22Rv1 (cell line): ENCODE measurements around the gene TNFRSF1A.

Experiments used
- H3K27ac ChIP-seq: fragments of 450-650 bp; 2 replicates; pipeline ENCODE4 v1.5.1; 2017
- CTCF ChIP-seq: fragments of 450-650 bp; IDR thresholded peaks from 2 replicates; pipeline ENCODE4 v1.5.1; 2017; ENCODE audit warnings: mild to moderate bottlenecking
- ZFX ChIP-seq: fragments of 450-650 bp; IDR thresholded peaks from 2 replicates; pipeline ENCODE4 v1.6.1; 2017; ENCODE audit warnings: antibody characterized with exemption, borderline replicate concordance

Gene TNFRSF1A

GRCh38 chr12:6355491-6356373 lies 13.9 kb upstream of the TNFRSF1A start:
- no peak for TF ChIP-seq ZFX
- peak; percentile 61 for TF ChIP-seq CTCF

DNA sequence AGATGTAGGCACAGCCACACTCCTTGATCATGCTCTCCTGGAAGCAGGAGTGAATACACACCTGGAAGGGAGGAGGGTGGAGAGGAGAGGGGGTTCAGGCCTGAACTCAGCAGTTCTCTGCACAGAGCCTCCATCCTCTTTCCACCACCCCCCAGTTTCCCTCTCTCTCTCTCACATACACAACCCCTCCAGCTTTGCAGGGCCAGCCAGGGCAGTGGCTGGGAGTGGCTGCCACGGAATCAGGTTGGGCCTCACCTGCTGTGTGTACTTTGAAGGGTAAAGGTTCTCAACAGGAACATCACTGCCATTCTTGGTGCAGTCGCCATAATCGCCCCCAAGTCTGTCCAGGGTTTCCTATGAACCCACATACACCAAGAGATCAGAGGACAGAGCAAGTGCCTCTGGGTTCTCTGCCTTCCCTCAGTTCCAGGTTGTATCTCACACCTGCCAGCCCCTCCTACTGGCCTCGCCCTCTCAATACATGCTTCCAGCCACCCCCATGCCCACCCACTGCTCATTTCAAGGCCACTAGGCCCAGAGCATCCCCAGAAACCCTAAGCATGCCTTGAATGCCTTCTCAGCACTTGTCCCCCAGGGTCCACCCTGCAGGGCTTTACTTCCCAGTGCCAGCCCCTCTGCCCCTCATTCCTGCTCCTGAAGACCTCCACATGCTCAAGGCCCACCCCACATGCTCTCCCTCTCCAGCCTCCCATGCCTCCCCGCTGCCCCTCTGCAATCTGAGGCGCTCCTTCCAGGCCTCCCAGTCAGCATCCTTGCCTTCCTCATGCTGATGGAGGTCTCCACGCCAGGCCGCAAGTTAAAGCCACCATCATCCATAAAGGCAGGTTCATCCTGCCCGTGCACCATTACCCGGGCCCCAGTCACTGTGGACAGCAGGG lies 12.9 kb upstream of the TNFRSF1A start:
- no peak for TF ChIP-seq CTCF
- TF ChIP-seq ZFX = no peak

More at GRCh38 chr12:6355491-6356373, 13.9 kb upstream of the TNFRSF1A start:
- H3K27ac ChIP-seq = no peak overlapping the region

GRCh38 chr12:6352193-6353173 lies 10.6 kb upstream of the TNFRSF1A start:
- H3K27ac ChIP-seq = no peak overlapping the region
- TF ChIP-seq ZFX = no peak
- no peak for TF ChIP-seq CTCF

More for the DNA sequence above, 12.9 kb upstream of the TNFRSF1A start:
- H3K27ac ChIP-seq = 0 out of 2 replicates have a peak overlapping the region, but pooled peaks have one; percentile 3

- H3K27ac ChIP-seq = no peak overlapping the region
- no peak for TF ChIP-seq CTCF
Observed at GRCh38 chr12:6351622-6352021, 9.7 kb upstream of the TNFRSF1A start.

DNA sequence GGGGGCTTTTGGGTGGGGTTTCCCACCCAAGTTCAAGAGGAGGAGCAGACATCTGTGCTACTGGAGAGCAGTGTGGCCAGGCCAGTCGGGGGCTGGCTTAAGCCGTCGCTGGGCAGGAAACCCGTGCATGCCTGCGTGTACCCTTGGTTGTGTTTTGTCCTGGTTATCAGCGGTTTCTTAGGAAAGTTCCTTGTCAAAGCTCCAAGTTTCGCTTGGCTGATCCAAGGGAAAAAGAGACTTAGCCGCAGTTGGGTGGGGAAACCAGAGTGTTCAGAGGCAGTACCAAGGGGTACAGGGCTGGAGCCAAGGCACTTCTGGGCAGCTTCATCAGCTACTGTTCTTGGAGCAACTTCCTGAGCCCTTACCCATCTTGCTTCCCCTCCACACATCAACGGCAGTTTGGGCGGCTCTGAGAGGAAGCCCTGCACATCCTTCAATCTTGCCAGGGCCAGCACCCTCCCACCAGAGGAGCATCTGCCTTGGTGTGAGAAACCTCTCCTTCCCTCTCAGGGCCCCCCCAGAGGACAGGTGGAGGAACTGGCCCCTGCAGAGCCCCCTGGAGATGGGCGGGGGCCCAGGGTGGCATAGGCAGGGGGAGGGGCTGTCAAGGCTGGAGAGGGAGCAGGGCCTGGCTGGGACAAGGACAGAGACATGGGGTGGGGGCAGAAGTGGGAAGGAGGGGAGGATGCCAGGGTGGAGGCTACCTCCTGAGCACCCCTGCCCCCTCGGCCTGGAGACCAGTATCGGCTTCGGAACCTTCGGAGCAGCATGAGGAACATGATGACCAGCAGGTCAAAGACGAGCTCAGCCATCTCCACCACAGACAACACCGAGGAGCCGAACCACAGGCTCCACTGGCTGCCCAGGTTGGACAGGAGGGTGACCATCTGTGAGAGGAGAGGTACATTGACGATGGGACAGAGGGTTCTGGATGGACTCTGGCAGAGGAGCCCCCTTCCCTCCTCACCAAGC lies 5.8 kb upstream of the TNFRSF1A start:
- TF ChIP-seq ZFX (no peak), CTCF (no peak)
- H3K27ac ChIP-seq = no peak overlapping the region

DNA sequence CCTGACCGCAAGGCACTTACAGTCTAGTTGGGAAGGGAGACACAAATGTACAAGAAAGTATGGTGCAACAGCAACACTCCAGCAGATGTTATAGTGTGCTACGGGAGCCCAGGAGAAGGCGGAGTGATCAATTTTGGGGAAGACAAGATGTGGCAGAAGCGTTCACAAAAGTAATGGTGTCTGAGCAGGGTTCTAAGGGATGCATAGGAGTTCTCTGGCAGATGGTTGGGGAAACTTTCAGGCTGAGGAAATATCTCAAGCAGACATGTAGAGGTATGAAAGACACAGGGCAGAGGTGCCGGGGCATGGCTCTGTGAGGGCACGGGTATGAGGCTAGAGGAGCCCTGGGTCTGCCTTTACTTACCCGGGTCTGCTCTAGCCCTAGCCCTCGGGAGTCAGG lies 5.1 kb upstream of the TNFRSF1A start:
- TF ChIP-seq CTCF (no peak), ZFX (no peak)
- no peak overlapping the region for H3K27ac ChIP-seq
